NCI-H1436 (cell line): ENCODE data around the gene C20orf204.

Experiments
- DNase-seq: peaks from one replicate; lab custom pipeline; 2025; lab: John Stamatoyannopoulos, UW

C20orf204 gene

GRCh38 chr20:64042054-64042781, 6.2 kb downstream of the C20orf204 start:
- DNase-seq = no peak

GRCh38 chr20:64043768-64044167, 7.8 kb downstream of the C20orf204 start:
- DNase-seq = no peak

- no peak for DNase-seq
These were observed 8.7 kb downstream of the C20orf204 start for GRCh38 chr20:64044484-64045247.

- no peak for DNase-seq
These were observed 9.5 kb downstream of the C20orf204 start for GRCh38 chr20:64045346-64046011.

GRCh38 chr20:64047046-64047389, 11.0 kb downstream of the C20orf204 start:
- no peak for DNase-seq

- DNase-seq = no peak
These were observed 12.0 kb downstream of the C20orf204 start for GRCh38 chr20:64047968-64048401.

GRCh38 chr20:64048402-64049044, 12.5 kb downstream of the C20orf204 start:
- no peak for DNase-seq

GRCh38 chr20:64049060-64049877, 13.3 kb downstream of the C20orf204 start, which contains the start of gene SOX18:
Gene SOX18 (minus strand): TSS chr20:64049639. CDS start chr20:64049516, 123 bp downstream.
- no peak for DNase-seq

- DNase-seq = no peak
These were observed 13.9 kb downstream of the C20orf204 start for GRCh38 chr20:64049878-64050260.

- no peak for DNase-seq
These were observed 14.5 kb downstream of the C20orf204 start for GRCh38 chr20:64050261-64051032.

GRCh38 chr20:64051033-64051452, 15.1 kb downstream of the C20orf204 start:
- DNase-seq = no peak

- no peak for DNase-seq
These were observed 15.8 kb downstream of the C20orf204 start for GRCh38 chr20:64051561-64052325.

- DNase-seq = no peak
These were observed 16.3 kb downstream of the C20orf204 start for GRCh38 chr20:64052326-64052722.

- no peak for DNase-seq
These were observed 17.2 kb downstream of the C20orf204 start for GRCh38 chr20:64052987-64053840.

GRCh38 chr20:64053841-64054661, 18.1 kb downstream of the C20orf204 start:
- no peak for DNase-seq

- no peak for DNase-seq
These were observed 19.5 kb downstream of the C20orf204 start for GRCh38 chr20:64055396-64055892.

- DNase-seq = no peak
These were observed 20.1 kb downstream of the C20orf204 start for GRCh38 chr20:64055893-64056638.
